Anterior cingulate cortex (tissue), 58 donors: Measurements from ENCODE around the gene PAPLN.

Experiments
- DNase-seq, 58 donors: peaks; one replicate each; lab custom pipeline; 2025; lab: John Stamatoyannopoulos, UW

Gene PAPLN

DNA sequence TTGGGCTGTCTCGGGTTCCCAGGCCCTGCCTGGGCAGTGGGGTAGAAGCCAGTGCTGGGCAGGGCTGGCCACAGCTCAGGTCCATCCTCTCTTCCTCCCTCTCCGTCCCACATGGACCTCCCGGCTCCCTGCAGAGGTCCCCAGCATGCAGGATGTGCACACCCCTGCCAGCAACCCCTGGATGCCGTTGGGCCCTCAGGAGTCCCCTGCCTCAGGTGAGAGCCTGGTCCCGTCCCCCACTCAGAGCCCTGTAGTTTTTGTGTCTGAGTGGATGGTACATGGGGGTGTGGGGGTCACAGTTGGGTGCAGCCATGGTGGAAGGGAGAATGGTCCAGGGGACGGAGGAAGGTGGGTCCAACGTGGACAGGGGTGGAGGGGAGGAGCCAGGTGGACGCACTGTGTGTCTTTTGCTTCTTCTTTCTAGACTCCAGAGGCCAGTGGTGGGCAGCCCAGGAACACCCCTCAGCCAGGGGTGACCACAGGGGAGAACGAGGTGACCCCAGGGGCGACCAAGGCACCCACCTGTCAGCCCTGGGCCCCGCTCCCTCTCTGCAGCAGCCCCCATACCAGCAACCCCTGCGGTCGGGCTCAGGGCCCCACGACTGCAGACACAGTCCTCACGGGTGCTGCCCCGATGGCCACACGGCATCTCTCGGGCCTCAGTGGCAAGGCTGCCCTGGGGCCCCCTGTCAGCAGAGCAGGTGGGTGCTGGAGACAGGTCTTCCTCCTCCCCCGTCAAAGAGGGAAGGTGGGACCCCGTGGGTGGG, 21.7 kb downstream of the PAPLN start:
- DNase-seq: no peak

- DNase-seq: no peak
Measured at GRCh38 chr14:73259837-73260236, 22.5 kb downstream of the PAPLN start.

DNA sequence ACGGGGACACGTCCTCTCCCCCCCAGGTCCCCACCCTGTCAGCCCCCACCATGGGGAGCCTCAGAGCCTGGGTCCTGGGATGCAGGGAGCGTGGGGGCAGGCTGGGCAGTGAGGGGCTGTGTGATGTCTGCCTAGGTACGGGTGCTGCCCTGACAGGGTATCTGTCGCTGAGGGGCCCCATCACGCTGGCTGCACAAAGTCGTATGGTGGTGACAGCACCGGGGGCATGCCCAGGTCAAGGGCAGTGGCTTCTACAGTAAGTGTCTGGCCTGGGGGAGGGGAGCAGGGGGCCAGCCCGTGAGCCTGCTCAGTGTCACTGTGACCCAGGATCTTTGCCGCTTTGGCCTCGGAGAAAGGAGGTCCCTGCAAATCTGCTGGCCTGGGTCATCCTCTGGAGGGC, 23.3 kb downstream of the PAPLN start:
- no peak for DNase-seq

- DNase-seq: peak in 1 of 58 donors; percentile 19
Measured at GRCh38 chr14:73261075-73261474, 23.8 kb downstream of the PAPLN start.

- DNase-seq: no peak
Measured at GRCh38 chr14:73261520-73262426, 24.5 kb downstream of the PAPLN start.

GRCh38 chr14:73262427-73263183, 25.3 kb downstream of the PAPLN start:
- no peak for DNase-seq

- DNase-seq: no peak
Measured at GRCh38 chr14:73263606-73264005, 26.3 kb downstream of the PAPLN start.

DNA sequence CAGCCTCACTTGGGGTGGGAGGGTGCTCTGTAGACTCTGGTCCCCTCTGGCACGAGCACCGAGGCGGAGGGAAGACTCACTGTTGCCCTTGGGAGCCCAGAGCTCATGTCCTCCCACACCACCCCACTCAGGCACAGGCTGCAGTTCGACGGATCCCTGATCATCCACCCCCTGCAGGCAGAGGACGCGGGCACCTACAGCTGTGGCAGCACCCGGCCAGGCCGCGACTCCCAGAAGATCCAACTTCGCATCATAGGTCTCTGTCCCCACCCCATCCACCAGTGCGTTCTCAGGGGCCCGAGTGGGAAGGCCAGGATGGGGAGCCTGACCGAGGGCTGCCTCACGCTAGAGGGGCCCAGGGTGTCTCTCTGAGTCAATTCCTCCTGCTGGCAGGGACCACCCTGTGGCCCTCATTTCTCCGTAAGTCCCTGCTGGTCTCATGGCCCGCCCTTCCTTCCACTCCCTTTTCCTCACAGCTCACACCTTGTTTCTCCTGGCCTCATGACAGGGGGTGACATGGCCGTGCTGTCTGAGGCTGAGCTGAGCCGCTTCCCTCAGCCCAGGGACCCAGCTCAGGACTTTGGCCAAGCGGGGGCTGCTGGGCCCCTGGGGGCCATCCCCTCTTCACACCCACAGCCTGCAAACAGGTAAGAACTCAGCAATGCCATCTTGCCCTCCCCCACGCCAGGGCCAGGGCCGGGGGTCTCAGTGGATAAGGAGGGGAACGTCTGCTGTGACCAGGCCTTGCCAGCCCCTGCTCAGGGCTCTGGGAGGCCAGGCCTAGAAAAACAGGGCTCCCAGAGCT, 27.0 kb downstream of the PAPLN start:
- no peak for DNase-seq

DNA sequence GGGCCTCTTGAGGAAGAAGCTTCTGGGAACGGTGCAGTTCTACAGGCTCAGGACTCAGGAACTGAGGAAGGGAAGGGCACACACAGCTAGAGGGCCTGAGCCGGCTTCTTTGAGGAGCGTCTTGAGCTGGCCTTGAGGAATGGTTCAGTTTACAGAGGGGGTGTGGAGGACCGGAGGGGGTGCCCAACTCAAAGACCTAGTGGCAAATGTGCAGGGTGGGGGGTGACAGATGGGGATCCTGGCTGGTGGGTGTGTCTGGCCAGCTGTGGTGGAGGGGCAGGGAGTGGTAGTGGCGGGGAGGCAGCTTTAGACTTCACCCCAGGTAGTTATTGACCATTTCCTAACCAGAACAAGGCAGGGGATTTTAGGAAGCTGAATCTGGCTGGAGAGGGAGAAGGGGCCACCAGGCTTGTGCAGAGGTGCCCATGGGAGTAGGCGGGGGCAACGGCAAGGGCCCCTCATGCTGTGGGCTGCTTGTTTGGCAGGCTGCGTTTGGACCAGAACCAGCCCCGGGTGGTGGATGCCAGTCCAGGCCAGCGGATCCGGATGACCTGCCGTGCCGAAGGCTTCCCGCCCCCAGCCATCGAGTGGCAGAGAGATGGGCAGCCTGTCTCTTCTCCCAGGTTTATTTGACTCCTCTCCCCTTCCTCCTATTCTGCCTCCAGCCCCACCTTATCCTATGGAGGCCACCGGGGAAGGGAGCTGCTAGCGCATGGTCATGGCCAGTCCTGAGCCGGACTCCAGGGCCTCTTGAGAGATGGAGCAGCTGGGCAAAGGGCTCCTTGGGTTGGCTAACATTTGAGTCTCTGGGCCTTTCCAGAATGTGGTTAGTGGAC, 27.8 kb downstream of the PAPLN start:
- peak in 1 of 58 donors; percentile 8 for DNase-seq

- no peak for DNase-seq
Measured at GRCh38 chr14:73265721-73266046, 28.4 kb downstream of the PAPLN start.

- DNase-seq: no peak
Measured at GRCh38 chr14:73266317-73266716, 29.0 kb downstream of the PAPLN start.

DNA sequence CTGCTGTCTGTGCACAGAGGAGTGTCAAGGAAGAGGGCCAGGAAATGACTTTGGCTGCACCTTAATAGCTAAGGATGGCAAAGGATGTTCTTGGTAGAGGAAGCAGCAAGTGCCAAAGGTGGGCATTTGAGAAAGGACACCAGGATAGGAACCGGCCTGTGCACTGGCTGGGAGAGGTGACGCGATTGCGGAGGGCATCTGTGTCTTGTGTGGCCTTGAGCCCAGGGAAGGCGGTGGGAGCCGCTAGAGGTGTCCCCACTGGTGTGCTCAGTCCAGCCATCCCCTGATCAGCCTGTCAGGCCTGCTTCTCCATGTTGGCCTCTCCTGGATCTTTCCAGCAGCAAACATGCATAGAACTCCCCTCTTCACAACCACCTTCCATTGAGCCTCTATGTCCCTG, 30.2 kb downstream of the PAPLN start:
- no peak for DNase-seq

DNA sequence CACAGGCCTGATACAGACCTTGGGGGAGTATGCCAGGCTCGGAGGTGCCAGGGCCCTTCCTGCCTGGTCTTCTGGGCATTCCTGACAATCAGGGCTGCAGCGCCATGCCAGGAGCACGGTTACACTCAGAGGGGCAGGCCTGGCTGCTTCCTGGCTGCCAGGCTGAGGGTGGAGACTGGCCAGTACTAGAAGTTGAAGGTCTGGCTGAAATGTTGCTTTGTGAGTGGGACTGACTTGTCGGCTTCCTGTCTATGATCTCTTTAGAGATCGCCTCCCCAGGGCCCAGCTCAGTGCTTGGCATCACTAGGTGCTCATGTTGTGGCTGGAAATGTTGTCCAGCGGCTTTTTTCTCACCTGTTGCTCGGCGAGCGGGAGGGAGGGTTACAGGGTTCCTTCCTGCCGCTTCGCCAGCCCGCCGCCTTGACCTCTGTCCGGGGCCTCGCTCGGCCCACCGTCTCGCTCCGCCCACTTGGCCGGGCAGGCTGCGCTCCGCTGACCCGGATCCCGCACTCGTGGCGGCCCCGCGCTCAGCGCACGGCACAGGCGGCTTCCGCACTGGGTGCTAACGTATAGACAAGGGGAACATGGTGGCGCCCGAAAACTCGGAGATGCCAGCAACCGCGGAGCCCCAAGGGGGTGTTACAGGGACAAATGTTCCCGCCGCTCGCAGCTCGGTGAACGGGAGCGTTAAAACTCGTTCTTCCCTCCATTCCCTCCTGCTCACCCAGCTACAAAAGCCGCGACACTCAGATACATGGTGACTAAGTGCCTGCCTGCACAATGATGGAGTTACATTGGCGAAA, 32.6 kb downstream of the PAPLN start:
- peak in 13 of 58 donors; percentile 12 to 47 (median 27) for DNase-seq

- DNase-seq: no peak
Measured at GRCh38 chr14:73272393-73272792, 35.1 kb downstream of the PAPLN start.

DNA sequence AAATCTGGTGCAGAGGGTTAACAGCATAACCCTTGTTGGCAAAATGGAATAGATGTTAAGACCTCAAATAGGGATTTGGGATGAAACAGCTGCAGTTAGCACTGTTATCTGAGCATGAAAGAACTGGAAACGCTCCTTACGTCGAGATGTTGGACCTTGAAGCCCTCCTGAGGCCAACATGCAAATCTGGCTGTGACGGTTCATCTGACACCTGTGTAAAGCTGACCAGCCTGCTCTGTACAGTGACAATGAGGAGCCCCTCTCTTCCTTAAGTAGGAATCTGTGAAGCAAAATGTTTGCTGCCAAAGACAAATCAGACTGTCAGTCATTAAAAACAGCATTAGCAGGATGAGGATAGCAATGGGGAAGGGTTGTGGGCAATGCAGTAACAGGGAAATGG, 36.5 kb downstream of the PAPLN start:
- DNase-seq: no peak

DNA sequence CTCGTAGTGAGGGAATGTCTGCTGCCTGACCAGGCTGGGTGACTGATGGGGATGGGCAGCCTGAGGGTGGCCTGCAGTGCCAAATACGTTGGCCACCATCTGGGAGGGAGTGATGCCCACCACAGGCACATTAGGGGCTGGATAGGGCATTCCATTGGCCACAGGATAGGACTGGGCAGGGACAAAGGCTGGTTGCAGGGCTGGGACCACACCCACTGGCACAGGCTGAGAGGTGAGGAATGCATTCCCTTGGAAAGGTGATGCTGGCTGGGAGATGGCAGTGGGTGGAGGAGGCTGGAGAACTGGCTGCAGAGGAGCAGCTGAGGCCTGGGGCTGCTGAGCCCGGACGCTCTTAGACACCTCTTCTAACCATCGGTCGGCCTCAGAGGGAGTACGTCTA, 39.5 kb downstream of the PAPLN start:
- DNase-seq: no peak

DNA sequence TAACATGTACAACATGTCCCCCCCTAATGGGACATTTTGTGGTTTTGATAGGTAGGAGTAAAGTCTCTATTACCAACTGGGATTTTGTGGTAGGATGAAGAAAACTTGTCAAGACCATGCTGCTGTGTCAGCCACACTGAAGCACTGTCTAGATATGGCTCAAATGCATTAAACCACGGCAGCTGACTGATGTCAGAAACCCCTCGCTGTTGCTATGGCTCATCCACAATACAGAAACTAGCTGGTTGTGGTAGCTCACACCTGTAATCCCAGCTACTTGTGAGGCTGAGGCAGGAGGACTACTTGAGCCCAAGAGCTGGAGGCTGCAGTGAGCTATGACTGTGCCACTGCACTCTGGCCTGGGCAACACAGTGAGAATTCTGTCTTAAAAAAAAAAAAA, 40.1 kb downstream of the PAPLN start:
- DNase-seq: no peak

DNA sequence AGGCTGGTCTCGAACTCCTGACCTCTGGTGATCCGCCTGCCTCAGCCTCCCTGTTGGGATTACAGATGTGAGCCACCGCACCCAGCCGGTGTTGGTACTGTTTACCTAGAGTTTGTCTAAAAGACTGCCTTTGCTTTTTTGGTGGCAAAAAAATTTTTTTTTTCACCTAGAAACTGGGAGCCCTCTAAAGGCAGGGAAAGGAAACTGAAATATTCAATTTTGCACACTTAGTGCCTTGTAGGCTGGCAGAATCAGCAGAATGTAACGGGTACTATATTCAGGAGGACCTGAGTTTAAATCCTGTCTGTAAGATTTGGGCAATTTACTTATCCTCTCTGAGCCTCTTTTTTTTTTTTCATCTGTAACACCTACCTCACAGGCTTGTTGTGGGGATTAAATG, 43.6 kb downstream of the PAPLN start:
- DNase-seq: no peak
